Naive B cell (primary cell): ENCODE measurements around the gene R3HDM4. TPM values are rescaled to one million over a fixed set of nuclear protein-coding genes. Genes with fewer than 3 reads are reported as not detected.
A peak's percentile ranks its signal among the peaks of the same experiment; 100 is the strongest.

Experiments
- ATAC-seq, 2 donors: fragments of 150-1000 bp; cut with Tn5 transposase; 2 replicates each; pipeline ENCODE4 v1.10.0; 2021; ENCODE audit warnings: low read depth in 2 of 2, mild to moderate bottlenecking in 2 of 2, moderate library complexity in 2 of 2
- DNase-seq: peaks from one replicate; pipeline ENCODE4 v3.0.0; 2022
- H3K27ac Mint-ChIP-seq, 6 donors: one replicate each; pipeline ENCODE4 v1.8.0; 2020 to 2022; ENCODE audit warnings: mild to moderate bottlenecking in 6 of 6, mixed read lengths in 6 of 6, moderate library complexity in 5 of 6, inconsistent platforms in 2 of 6
- H3K27me3 Mint-ChIP-seq, 3 donors: one replicate each; pipeline ENCODE4 v1.8.0; 2021 to 2022; ENCODE audit warnings: mixed read lengths in 3 of 3, mild to moderate bottlenecking in 1 of 3
- H3K36me3 Mint-ChIP-seq, 2 donors: one replicate each; pipeline ENCODE4 v1.8.0; 2020 to 2022; ENCODE audit warnings: mixed read lengths in 2 of 2, inconsistent platforms in 1 of 2, mild to moderate bottlenecking in 1 of 2
- H3K4me1 Mint-ChIP-seq, 3 donors: one replicate each; pipeline ENCODE4 v1.8.0; 2020 to 2022; ENCODE audit warnings: mixed read lengths in 3 of 3, inconsistent platforms in 1 of 3, mild to moderate bottlenecking in 1 of 3, moderate library complexity in 1 of 3
- H3K4me3 Mint-ChIP-seq, 8 donors: one replicate each; pipeline ENCODE4 v1.8.0; 2020 to 2022; ENCODE audit warnings: mild to moderate bottlenecking in 8 of 8, mixed read lengths in 8 of 8, moderate library complexity in 8 of 8, inconsistent platforms in 2 of 8
- H3K9me3 Mint-ChIP-seq, 7 donors: one replicate each; pipeline ENCODE4 v1.8.0; 2020 to 2022; ENCODE audit warnings: mixed read lengths in 7 of 7, mild to moderate bottlenecking in 5 of 7, inconsistent platforms in 2 of 7, moderate library complexity in 1 of 7
- polyA plus RNA-seq, 6 donors: library from polyadenylated mRNA; unstranded; fragments of 300-500 nt; fragmentation: Illumina TruSeq; gene quantifications; one replicate each; pipeline ENCODE4 v1.2.3, GENCODE V29; 2021; ENCODE audit warnings: low read depth in 6 of 6

The R3HDM4 gene
- polyA plus RNA-seq, 6 donors from 2014 or later, result 162 to 209 (median 175) TPM

GRCh38 chr19:942133-942645 is 29.2 kb upstream of the R3HDM4 start:
- Mint-ChIP-seq H3K9me3 (peaks cover 0 to 3% (median 0%) of the 10 kb centered on the region in 7 donors), H3K27me3 (no peaks in the 10 kb centered on the region), H3K27ac (no peak overlapping the region), H3K4me3 (peak overlapping the region in 2 of 8 donors; percentile 53 to 79), H3K4me1 (peaks cover 21 to 33% (median 26%) of the 10 kb centered on the region in 3 donors), H3K36me3 (no peaks in the 10 kb centered on the region)
- ATAC-seq (no peak), DNase-seq (no peak)

GRCh38 chr19:941292-942132 is 28.5 kb upstream of the R3HDM4 start:
- Mint-ChIP-seq H3K27me3 (no peaks in the 10 kb centered on the region), H3K4me1 (peaks cover 19 to 29% (median 27%) of the 10 kb centered on the region in 3 donors), H3K36me3 (no peaks in the 10 kb centered on the region), H3K27ac (peak overlapping the region in 5 of 6 donors; percentile 74 to 94 (median 89)), H3K9me3 (peaks cover 0 to 4% (median 0%) of the 10 kb centered on the region in 7 donors), H3K4me3 (peak overlapping the region; percentile 71 to 91 (median 84))
- ATAC-seq (peak in 1 of 2 donors; percentile 5), DNase-seq (no peak)

GRCh38 chr19:940591-941291 is 27.7 kb upstream of the R3HDM4 start:
- Mint-ChIP-seq H3K4me3 (peak overlapping the region; percentile 78 to 91 (median 84)), H3K9me3 (peaks cover 0 to 4% (median 0%) of the 10 kb centered on the region in 7 donors), H3K27me3 (no peaks in the 10 kb centered on the region), H3K36me3 (no peaks in the 10 kb centered on the region), H3K4me1 (peaks cover 19 to 32% (median 26%) of the 10 kb centered on the region in 3 donors), H3K27ac (peak overlapping the region in 4 of 6 donors; percentile 74 to 94 (median 91))
- ATAC-seq, result peak; percentile 73 to 76
- DNase-seq, result peak; percentile 72

DNA sequence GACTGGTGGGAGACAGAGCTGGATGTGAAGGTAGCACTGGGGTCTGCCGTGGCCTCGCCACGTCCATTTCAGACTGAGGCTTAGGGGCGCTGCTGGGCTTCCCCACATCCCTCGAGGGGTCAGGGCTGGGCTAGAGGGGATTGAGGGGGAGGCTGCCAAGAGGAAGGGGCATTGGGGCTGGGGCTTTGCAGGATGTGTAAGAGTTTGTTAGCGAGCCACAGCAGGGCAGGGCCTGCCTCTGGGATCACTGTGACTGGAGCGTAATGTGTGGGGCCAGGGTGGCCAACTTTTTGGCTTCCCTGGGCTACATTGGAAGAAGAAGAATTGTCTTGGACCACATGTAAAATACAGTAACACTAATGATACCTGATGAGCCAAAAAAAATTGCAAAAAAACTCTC is 26.9 kb upstream of the R3HDM4 start:
- Mint-ChIP-seq H3K4me1 (peaks cover 19 to 37% (median 26%) of the 10 kb centered on the region in 3 donors), H3K9me3 (peaks cover 0 to 4% (median 0%) of the 10 kb centered on the region in 7 donors), H3K4me3 (peak overlapping the region; percentile 78 to 90 (median 83)), H3K27me3 (no peaks in the 10 kb centered on the region), H3K36me3 (no peaks in the 10 kb centered on the region), H3K27ac (peak overlapping the region; percentile 75 to 93 (median 88))
- no peak for ATAC-seq
- DNase-seq, result no peak

- Mint-ChIP-seq H3K4me3 (peak overlapping the region in 3 of 8 donors; percentile 81 to 87 (median 83)), H3K4me1 (peaks cover 19 to 35% (median 24%) of the 10 kb centered on the region in 3 donors), H3K27ac (peak overlapping the region in 3 of 6 donors; percentile 44 to 89 (median 73)), H3K9me3 (peaks cover 0 to 4% (median 0%) of the 10 kb centered on the region in 7 donors), H3K36me3 (no peaks in the 10 kb centered on the region), H3K27me3 (no peaks in the 10 kb centered on the region)
- ATAC-seq (no peak), DNase-seq (no peak)
Measured at GRCh38 chr19:939439-939838, 26.4 kb upstream of the R3HDM4 start.

DNA sequence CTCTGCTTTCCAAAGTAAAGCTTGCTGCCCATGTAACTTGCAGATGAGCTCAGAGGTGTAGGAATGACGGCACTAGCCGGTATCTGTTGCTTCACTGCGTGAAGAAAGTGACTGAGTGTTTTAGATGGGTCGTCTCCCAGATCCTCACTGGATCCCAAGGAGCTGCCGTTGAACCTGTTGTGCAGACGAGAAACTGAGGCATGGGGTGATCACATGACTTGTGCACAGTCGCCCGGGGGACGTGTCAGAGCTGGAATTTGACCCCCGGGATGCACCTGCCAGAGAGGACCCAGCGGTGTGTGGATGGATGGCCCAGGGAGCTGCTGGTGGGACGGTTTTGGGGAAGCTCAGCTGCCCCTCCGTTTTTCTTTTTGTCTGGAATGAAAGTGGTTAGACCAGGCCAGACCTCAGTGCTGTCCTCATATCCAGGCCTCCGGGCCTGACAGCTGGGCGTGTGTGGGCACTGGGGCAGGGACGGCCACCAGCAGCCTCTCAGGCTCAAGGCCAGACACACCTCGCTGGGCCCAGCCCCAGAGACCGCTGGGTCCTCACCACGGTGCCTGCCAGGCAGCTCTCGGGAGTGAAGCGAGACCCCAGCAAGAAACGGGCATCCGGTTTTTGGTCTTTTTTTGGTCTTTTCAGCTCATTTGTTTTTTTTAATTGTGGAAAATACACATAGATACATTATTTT is 25.4 kb upstream of the R3HDM4 start:
- Mint-ChIP-seq H3K36me3 (no peaks in the 10 kb centered on the region), H3K4me1 (peaks cover 19 to 40% (median 24%) of the 10 kb centered on the region in 3 donors), H3K27ac (peak overlapping the region in 4 of 6 donors; percentile 35 to 82 (median 77)), H3K9me3 (peaks cover 0 to 4% (median 0%) of the 10 kb centered on the region in 7 donors), H3K27me3 (no peaks in the 10 kb centered on the region), H3K4me3 (peak overlapping the region in 1 of 8 donors; percentile 51)
- DNase-seq (no peak), ATAC-seq (no peak)

GRCh38 chr19:937259-937694 is 24.3 kb upstream of the R3HDM4 start:
- Mint-ChIP-seq H3K4me1 (peaks cover 26 to 51% (median 29%) of the 10 kb centered on the region in 3 donors), H3K27me3 (no peaks in the 10 kb centered on the region), H3K36me3 (no peaks in the 10 kb centered on the region), H3K27ac (peak overlapping the region; percentile 12 to 86 (median 76)), H3K4me3 (peak overlapping the region in 2 of 8 donors; percentile 22 to 42), H3K9me3 (peaks cover 0 to 4% (median 0%) of the 10 kb centered on the region in 7 donors)
- peak in 1 of 2 donors; percentile 15 for ATAC-seq
- DNase-seq, result no peak

GRCh38 chr19:936175-936546 is 23.1 kb upstream of the R3HDM4 start:
- peaks cover 0 to 4% (median 0%) of the 10 kb centered on the region in 7 donors for H3K9me3 Mint-ChIP-seq
- DNase-seq, result no peak

GRCh38 chr19:934865-935479 is 22.0 kb upstream of the R3HDM4 start:
- ATAC-seq (peak in 1 of 2 donors; percentile 41), DNase-seq (no peak)
- Mint-ChIP-seq H3K9me3 (peaks cover 0 to 4% (median 0%) of the 10 kb centered on the region in 7 donors), H3K4me1 (peaks cover 19 to 41% (median 22%) of the 10 kb centered on the region in 3 donors), H3K36me3 (no peaks in the 10 kb centered on the region), H3K4me3 (no peak overlapping the region), H3K27ac (peak overlapping the region in 2 of 6 donors; percentile 16 to 76), H3K27me3 (no peaks in the 10 kb centered on the region)

More at GRCh38 chr19:936175-936546, 23.1 kb upstream of the R3HDM4 start:
- Mint-ChIP-seq H3K27ac (peak overlapping the region in 1 of 6 donors; percentile 36), H3K27me3 (no peaks in the 10 kb centered on the region), H3K36me3 (no peaks in the 10 kb centered on the region), H3K4me1 (peaks cover 24 to 48% (median 28%) of the 10 kb centered on the region in 3 donors), H3K4me3 (no peak overlapping the region)
- ATAC-seq, result no peak

DNA sequence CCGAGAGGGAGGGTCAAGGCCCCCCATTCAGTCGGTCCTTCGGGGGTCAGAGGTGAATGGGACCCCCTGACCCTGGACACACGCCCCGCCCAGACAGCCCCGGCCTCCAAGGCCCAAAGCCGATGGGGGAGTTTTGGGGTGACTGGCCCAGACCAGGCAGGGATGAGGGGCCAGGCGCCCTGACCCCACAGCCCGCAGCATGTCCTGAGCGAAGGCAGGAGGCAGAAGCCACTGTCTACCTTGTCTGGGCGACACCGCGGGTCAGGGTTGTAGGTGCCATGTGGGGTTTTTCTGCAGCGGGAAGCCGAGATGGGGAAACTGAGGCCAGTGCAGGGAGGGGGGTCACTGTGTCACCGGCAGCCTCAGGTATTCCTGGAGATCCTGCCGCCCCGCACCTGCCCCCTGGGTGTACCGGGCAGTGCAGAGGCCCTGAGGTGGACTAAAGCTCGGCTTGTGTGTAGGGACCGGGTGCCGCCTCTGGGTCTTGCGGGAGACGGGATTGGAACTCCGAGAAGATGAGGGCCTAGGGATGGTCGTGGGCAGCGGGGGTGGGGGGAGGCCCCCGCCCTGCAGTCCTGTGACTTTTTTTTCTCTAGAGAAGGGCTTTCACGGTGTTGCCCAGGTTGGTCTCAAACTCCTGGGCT is 21.3 kb upstream of the R3HDM4 start:
- H3K36me3 Mint-ChIP-seq, result no peaks in the 10 kb centered on the region
- H3K27me3 Mint-ChIP-seq, result no peaks in the 10 kb centered on the region
- H3K27ac Mint-ChIP-seq, result peak overlapping the region in 1 of 6 donors; percentile 62
- no peak for ATAC-seq
- H3K4me3 Mint-ChIP-seq, result no peak overlapping the region
- H3K4me1 Mint-ChIP-seq, result peaks cover 14 to 35% (median 16%) of the 10 kb centered on the region in 3 donors
- peaks cover 0 to 4% (median 0%) of the 10 kb centered on the region in 7 donors for H3K9me3 Mint-ChIP-seq
- no peak for DNase-seq

DNA sequence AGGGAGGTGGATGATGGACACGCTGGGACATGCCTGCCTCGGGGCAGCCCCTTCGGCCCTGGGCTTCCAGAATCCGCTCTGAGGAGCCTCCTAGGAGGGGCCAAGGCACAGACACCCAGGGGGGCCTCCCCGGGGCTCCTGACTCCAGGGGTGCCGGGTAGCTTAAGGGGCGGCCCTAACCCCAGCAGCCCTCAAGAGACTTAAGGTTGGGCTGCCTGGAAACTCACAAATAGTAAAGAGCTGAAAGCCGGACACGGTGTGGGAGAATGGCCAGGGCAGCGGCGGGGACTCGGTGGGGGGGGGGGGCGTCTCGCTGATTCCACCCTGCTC is 20.5 kb upstream of the R3HDM4 start:
- H3K4me3 Mint-ChIP-seq, result no peak overlapping the region
- H3K36me3 Mint-ChIP-seq, result no peaks in the 10 kb centered on the region
- peaks cover 14 to 35% (median 14%) of the 10 kb centered on the region in 3 donors for H3K4me1 Mint-ChIP-seq
- H3K9me3 Mint-ChIP-seq, result peaks cover 0 to 4% (median 0%) of the 10 kb centered on the region in 7 donors
- peak overlapping the region in 1 of 6 donors; percentile 29 for H3K27ac Mint-ChIP-seq
- ATAC-seq (no peak), DNase-seq (no peak)
- H3K27me3 Mint-ChIP-seq, result no peaks in the 10 kb centered on the region
